HCT116 (cell line): ENCODE results near the gene RABGAP1. TPM values are rescaled to one million over a fixed set of nuclear protein-coding genes. Genes with fewer than 3 reads are reported as not detected.

Experiments used
- ATAC-seq: fragments of 200-7000 bp; cut with Tn5 transposase; 2 replicates; pipeline ENCODE4 v1.9.1; 2020; ENCODE audit warnings: mild to moderate bottlenecking, moderate library complexity
- BruUV-seq: library from RNA; stranded (reverse); fragments of 400-500 nt; replicated peaks from 2 replicates; lab custom pipeline; 2021; lab: Mats Ljungman, UMichigan
- CTCF ChIA-PET: fragments of 300-600 bp; sonication (Branson Sonifier 250); formaldehyde crosslinking; loops from one replicate; lab custom pipeline; 2021; ENCODE audit warnings: antibody characterized with exemption; lab: Charles Lee
- POLR2A ChIA-PET: fragments of 300-600, 350-600 bp; sonication (Branson Sonifier 250); formaldehyde crosslinking; loops from one replicate; lab custom pipeline; 2021; ENCODE audit warnings: antibody characterized with exemption; lab: Charles Lee
- RAD21 ChIA-PET, 2 experiments: fragments of 300-600 bp; sonication (Branson Sonifier 250); formaldehyde crosslinking; loops; one replicate each; lab custom pipeline; 2023; ENCODE audit warnings: low total read pairs in 2 of 2; ENCODE audit not compliant: uncharacterized antibody in 2 of 2, unreplicated experiment in 2 of 2, low non-redundant PET in 1 of 2; lab: Charles Lee
- DNase-seq: peaks from one replicate; pipeline ENCODE4 v3.0.0-alpha.2; 2010; ENCODE audit warnings: low read depth, low spot score
- H2AFZ ChIP-seq: fragments of 200-600 bp; shearing (Covaris generic), sonication (generic); 2 replicates; pipeline ENCODE4 v1.6.1; 2017; ENCODE audit warnings: low read depth, mixed run types, mixed read lengths, antibody characterized with exemption, low read length; ENCODE audit not compliant: poor library complexity, severe bottlenecking
- H3K27ac ChIP-seq: 2 replicates; pipeline ENCODE4 v1.5.1; 2012; ENCODE audit warnings: low read depth, low read length
- H3K27me3 ChIP-seq: fragments of 200-600 bp; sonication (generic); 2 replicates; pipeline ENCODE4 v1.6.1; 2016; ENCODE audit warnings: mixed run types, low read length, mixed read lengths; ENCODE audit not compliant: insufficient read depth
- H3K36me3 ChIP-seq, 2 experiments: fragments of 200-500 bp in 1 of 2; fragments of 200-600 bp in 1 of 2; sonication (Bioruptor generic) in 1 of 2; sonication (generic) in 1 of 2; 2 replicates each; pipeline versions ENCODE4 v1.5.1 to v1.6.1; 2014 to 2016; ENCODE audit warnings: low read length in 2 of 2, inconsistent platforms in 1 of 2, mixed read lengths in 1 of 2, mixed run types in 1 of 2; ENCODE audit not compliant: insufficient read depth in 2 of 2, control insufficient read depth in 1 of 2
- H3K4me1 ChIP-seq, 2 experiments: fragments of 200-600 bp in 1 of 2; sonication (generic) in 1 of 2; 2 replicates each; pipeline versions ENCODE4 v1.5.1 to v1.6.1; 2012 to 2017; ENCODE audit warnings: low read length in 2 of 2, inconsistent platforms in 1 of 2, mild to moderate bottlenecking in 1 of 2, mixed read lengths in 1 of 2, mixed run types in 1 of 2, moderate library complexity in 1 of 2; ENCODE audit not compliant: insufficient read depth in 2 of 2, control insufficient read depth in 1 of 2
- H3K4me2 ChIP-seq: fragments of 200-600 bp; sonication (generic); 2 replicates; pipeline ENCODE4 v1.6.1; 2017; ENCODE audit warnings: mixed run types, low read length, mixed read lengths
- H3K4me3 ChIP-seq, 2 experiments: fragments of 200-600 bp in 1 of 2; sonication (generic) in 1 of 2; replicated peaks in 1 of 2; 2 replicates each; pipeline ENCODE4 v1.5.1; 2011 to 2016; ENCODE audit warnings: low read length in 2 of 2, control low read depth in 1 of 2, low read depth in 1 of 2, mild to moderate bottlenecking in 1 of 2, mixed read lengths in 1 of 2, mixed run types in 1 of 2
- H3K79me2 ChIP-seq: fragments of 200-600 bp; sonication (generic); 2 replicates; pipeline ENCODE4 v1.6.1; 2017; ENCODE audit warnings: mild to moderate bottlenecking, mixed run types, low read length, moderate library complexity, mixed read lengths; ENCODE audit not compliant: insufficient read depth
- H3K9ac ChIP-seq: fragments of 200-600 bp; sonication (generic); 2 replicates; pipeline ENCODE4 v1.6.1; 2016; ENCODE audit warnings: low read length, mixed read lengths
- H3K9me2 ChIP-seq: fragments of 200-600 bp; sonication (generic), shearing (Covaris generic); 2 replicates; pipeline ENCODE4 v1.6.1; 2017; ENCODE audit warnings: mixed run types, mild to moderate bottlenecking, moderate library complexity; ENCODE audit not compliant: insufficient read depth
- H3K9me3 ChIP-seq, 2 experiments: fragments of 200-500 bp in 1 of 2; fragments of 200-600 bp in 1 of 2; sonication (Bioruptor generic) in 1 of 2; sonication (generic) in 1 of 2; 2 replicates each; pipeline ENCODE4 v1.6.1; 2014 to 2017; ENCODE audit warnings: low read length in 2 of 2, mixed read lengths in 2 of 2, inconsistent platforms in 1 of 2, low read depth in 1 of 2, mild to moderate bottlenecking in 1 of 2, mixed run types in 1 of 2, moderate library complexity in 1 of 2; ENCODE audit not compliant: control insufficient read depth in 1 of 2, insufficient read depth in 1 of 2
- H4K20me1 ChIP-seq: fragments of 200-600 bp; sonication (generic), shearing (Covaris generic); 2 replicates; pipeline ENCODE4 v1.6.1; 2017; ENCODE audit warnings: mixed run types, mild to moderate bottlenecking, moderate library complexity; ENCODE audit not compliant: insufficient read depth
- ATF3 ChIP-seq: IDR thresholded peaks from 2 replicates; pipeline ENCODE4 v1.6.1; 2012
- CBX3 ChIP-seq: IDR thresholded peaks from 2 replicates; pipeline ENCODE4 v1.6.1; 2012; ENCODE audit warnings: low read depth
- CTCF ChIP-seq, 3 experiments: fragments of 200-600 bp in 1 of 3; sonication (generic) in 1 of 3; IDR thresholded peaks in 2 of 3; conservative IDR thresholded peaks in 1 of 3; 2 replicates each; pipeline ENCODE4 v1.5.1; 2012 to 2017; ENCODE audit warnings: low read depth in 2 of 3, low read length in 2 of 3, antibody characterized with exemption in 1 of 3, borderline replicate concordance in 1 of 3, control low read depth in 1 of 3, mild to moderate bottlenecking in 1 of 3, mixed read lengths in 1 of 3, mixed run types in 1 of 3, moderate library complexity in 1 of 3; ENCODE audit not compliant: insufficient read depth in 1 of 3
- ELF1 ChIP-seq: IDR thresholded peaks from 2 replicates; pipeline ENCODE4 v1.6.1; 2012; ENCODE audit warnings: low read depth, borderline replicate concordance
- EZH2phosphoT487 ChIP-seq: fragments of 200-600 bp; IDR thresholded peaks from 2 replicates; pipeline ENCODE4 v1.6.1; 2018; ENCODE audit warnings: antibody characterized with exemption, borderline replicate concordance
- JUND ChIP-seq: IDR thresholded peaks from 2 replicates; pipeline ENCODE4 v1.6.1; 2012
- MAX ChIP-seq: IDR thresholded peaks from 2 replicates; pipeline ENCODE4 v1.6.1; 2012
- POLR2A ChIP-seq: IDR thresholded peaks from 2 replicates; pipeline ENCODE4 v1.7.0; 2011; ENCODE audit warnings: borderline replicate concordance; ENCODE audit not compliant: insufficient read depth, insufficient read length; ENCODE audit errors: extremely low read depth
- POLR2AphosphoS5 ChIP-seq: IDR thresholded peaks from 2 replicates; pipeline ENCODE4 v1.6.1; 2011; ENCODE audit warnings: mild to moderate bottlenecking, low read depth, low read length, moderate library complexity
- SRF ChIP-seq: IDR thresholded peaks from 2 replicates; pipeline ENCODE4 v1.6.1; 2012; ENCODE audit warnings: low read depth
- YY1 ChIP-seq: IDR thresholded peaks from 2 replicates; pipeline ENCODE4 v1.6.1; 2011; ENCODE audit warnings: low read length, low read depth, moderate library complexity, mild to moderate bottlenecking; ENCODE audit not compliant: insufficient replicate concordance; ENCODE audit errors: extremely low read depth
- ZFX ChIP-seq: fragments of 450-650 bp; IDR thresholded peaks from 2 replicates; pipeline ENCODE4 v1.6.1; 2017
- intact Hi-C: fragments of 100-400 bp; cut with micrococcal nuclease; formaldehyde crosslinking; loops from 2 replicates; pipeline ENCODE4 v1.10.0; 2022
- total RNA-seq: library from RNA; stranded (reverse); gene quantifications from one replicate; pipeline ENCODE4 v1.2.1, GENCODE V29; 2021; ENCODE audit not compliant: unreplicated experiment
- TF ChIP-seq, protein P1 (sequence below): IDR thresholded peaks from 2 replicates; pipeline ENCODE4 v1.6.1; 2011; ENCODE audit warnings: mild to moderate bottlenecking, low read length, moderate library complexity; ENCODE audit not compliant: insufficient replicate concordance; ENCODE audit errors: extremely low read depth
- TF ChIP-seq, protein P2 (sequence below): IDR thresholded peaks from 2 replicates; pipeline ENCODE4 v1.6.1; 2012; ENCODE audit warnings: low read depth

Gene RABGAP1
- total RNA-seq, 1 experiment from 2014 or later = 29.7 TPM

GRCh38 chr9:123104807-123105206, 164.0 kb downstream of the RABGAP1 start:
- Histone ChIP-seq H4K20me1 (no peaks in the 10 kb centered on the region), H3K79me2 (no peaks in the 10 kb centered on the region), H2AFZ (no peak overlapping the region), H3K27me3 (no peaks in the 10 kb centered on the region), H3K9ac (no peak overlapping the region), H3K4me3 (no peak overlapping the region), H3K9me3 (no peaks in the 10 kb centered on the region), H3K9me2 (no peaks in the 10 kb centered on the region), H3K36me3 (peaks cover 11 to 12% of the 10 kb centered on the region in 2 experiments; a peak in 3 of 4 replicates), H3K4me2 (no peak overlapping the region), H3K4me1 (no peaks in the 10 kb centered on the region), H3K27ac (no peak overlapping the region)
- no peak for TF ChIP-seq POLR2AphosphoS5
- no peak for TF ChIP-seq CBX3
- no peak for TF ChIP-seq JUND
- TF ChIP-seq YY1 = no peak
- TF ChIP-seq POLR2A = no peak
- TF ChIP-seq ATF3 = no peak
- TF ChIP-seq CTCF (IDR thresholded peaks at IDR 0.05 in 2 of 3, conservative IDR thresholded peaks at IDR 0.05 in 1 of 3; ENCODE audit: borderline replicate concordance in 1 of 3, insufficient read depth in 1 of 3, low read depth in 2 of 3, low read length in 2 of 3) = no peak
- no peak for TF ChIP-seq ELF1
- no peak for DNase-seq
- intact Hi-C loops = loop anchor here (5.0 kb wide), 1 partner anchor 247 kb away; no protein-coding TSS in a partner anchor
- CTCF ChIA-PET = interaction anchor here (1.7 kb wide), 1 partner anchor 10 kb away, joined by 4 read pairs; no protein-coding TSS in a partner anchor
- POLR2A ChIA-PET = no interaction called here
- ATAC-seq = no peak
- RAD21 ChIA-PET = no interaction called here
- BruUV-seq = no TSS peak

- intact Hi-C loops = no loop called here
- Histone ChIP-seq H3K9ac (no peak overlapping the region), H3K4me3 (no peak overlapping the region), H3K9me3 (no peaks in the 10 kb centered on the region), H3K4me1 (no peaks in the 10 kb centered on the region), H3K36me3 (peaks cover 12% of the 10 kb centered on the region in 2 experiments; a peak in 3 of 4 replicates), H2AFZ (no peak overlapping the region), H4K20me1 (no peaks in the 10 kb centered on the region), H3K27me3 (no peaks in the 10 kb centered on the region), H3K4me2 (no peak overlapping the region), H3K27ac (no peak overlapping the region), H3K79me2 (no peaks in the 10 kb centered on the region), H3K9me2 (no peaks in the 10 kb centered on the region)
- no peak for DNase-seq
- ChIA-PET CTCF (no interaction called here), RAD21 (no interaction called here), POLR2A (no interaction called here)
- no peak for ATAC-seq
- BruUV-seq = no TSS peak
- TF ChIP-seq, protein P1, sequence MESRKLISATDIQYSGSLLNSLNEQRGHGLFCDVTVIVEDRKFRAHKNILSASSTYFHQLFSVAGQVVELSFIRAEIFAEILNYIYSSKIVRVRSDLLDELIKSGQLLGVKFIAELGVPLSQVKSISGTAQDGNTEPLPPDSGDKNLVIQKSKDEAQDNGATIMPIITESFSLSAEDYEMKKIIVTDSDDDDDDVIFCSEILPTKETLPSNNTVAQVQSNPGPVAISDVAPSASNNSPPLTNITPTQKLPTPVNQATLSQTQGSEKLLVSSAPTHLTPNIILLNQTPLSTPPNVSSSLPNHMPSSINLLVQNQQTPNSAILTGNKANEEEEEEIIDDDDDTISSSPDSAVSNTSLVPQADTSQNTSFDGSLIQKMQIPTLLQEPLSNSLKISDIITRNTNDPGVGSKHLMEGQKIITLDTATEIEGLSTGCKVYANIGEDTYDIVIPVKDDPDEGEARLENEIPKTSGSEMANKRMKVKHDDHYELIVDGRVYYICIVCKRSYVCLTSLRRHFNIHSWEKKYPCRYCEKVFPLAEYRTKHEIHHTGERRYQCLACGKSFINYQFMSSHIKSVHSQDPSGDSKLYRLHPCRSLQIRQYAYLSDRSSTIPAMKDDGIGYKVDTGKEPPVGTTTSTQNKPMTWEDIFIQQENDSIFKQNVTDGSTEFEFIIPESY = no peak
- no peak for TF ChIP-seq SRF
- TF ChIP-seq, protein P2, sequence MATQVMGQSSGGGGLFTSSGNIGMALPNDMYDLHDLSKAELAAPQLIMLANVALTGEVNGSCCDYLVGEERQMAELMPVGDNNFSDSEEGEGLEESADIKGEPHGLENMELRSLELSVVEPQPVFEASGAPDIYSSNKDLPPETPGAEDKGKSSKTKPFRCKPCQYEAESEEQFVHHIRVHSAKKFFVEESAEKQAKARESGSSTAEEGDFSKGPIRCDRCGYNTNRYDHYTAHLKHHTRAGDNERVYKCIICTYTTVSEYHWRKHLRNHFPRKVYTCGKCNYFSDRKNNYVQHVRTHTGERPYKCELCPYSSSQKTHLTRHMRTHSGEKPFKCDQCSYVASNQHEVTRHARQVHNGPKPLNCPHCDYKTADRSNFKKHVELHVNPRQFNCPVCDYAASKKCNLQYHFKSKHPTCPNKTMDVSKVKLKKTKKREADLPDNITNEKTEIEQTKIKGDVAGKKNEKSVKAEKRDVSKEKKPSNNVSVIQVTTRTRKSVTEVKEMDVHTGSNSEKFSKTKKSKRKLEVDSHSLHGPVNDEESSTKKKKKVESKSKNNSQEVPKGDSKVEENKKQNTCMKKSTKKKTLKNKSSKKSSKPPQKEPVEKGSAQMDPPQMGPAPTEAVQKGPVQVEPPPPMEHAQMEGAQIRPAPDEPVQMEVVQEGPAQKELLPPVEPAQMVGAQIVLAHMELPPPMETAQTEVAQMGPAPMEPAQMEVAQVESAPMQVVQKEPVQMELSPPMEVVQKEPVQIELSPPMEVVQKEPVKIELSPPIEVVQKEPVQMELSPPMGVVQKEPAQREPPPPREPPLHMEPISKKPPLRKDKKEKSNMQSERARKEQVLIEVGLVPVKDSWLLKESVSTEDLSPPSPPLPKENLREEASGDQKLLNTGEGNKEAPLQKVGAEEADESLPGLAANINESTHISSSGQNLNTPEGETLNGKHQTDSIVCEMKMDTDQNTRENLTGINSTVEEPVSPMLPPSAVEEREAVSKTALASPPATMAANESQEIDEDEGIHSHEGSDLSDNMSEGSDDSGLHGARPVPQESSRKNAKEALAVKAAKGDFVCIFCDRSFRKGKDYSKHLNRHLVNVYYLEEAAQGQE = no peak
- TF ChIP-seq EZH2phosphoT487 = no peak
- no peak for TF ChIP-seq MAX
- no peak for TF ChIP-seq ZFX
Observed at GRCh38 chr9:123105490-123105889, 164.7 kb downstream of the RABGAP1 start.
